MM.1S (cell line): ENCODE measurements around the gene TYW1.
"Not testable (repeated sequence)": the region's sequence is repeated elsewhere in the genome, so short reads cannot be mapped to it uniquely, and the experiment has no call there.

Source experiments
- CTCF ChIP-seq: fragments of 300-600 bp; sonication (generic); IDR thresholded peaks from 2 replicates; pipeline ENCODE4 v1.5.1; 2016; ENCODE audit warnings: antibody characterized with exemption, low read length, mixed read lengths
- EZH2 ChIP-seq: fragments of 300-600 bp; sonication (generic); optimal IDR thresholded peaks from 2 replicates; pipeline ENCODE3; 2017; ENCODE audit warnings: low read depth, mild to moderate bottlenecking, antibody characterized with exemption, low read length, mixed read lengths

GRCh38 chr7:67014076-67014622 is 17.5 kb downstream of the TYW1 start:
- not testable (repeated sequence) for TF ChIP-seq EZH2, CTCF
